ENCODE results near the gene HDAC8. TPM values are rescaled to one million over a fixed set of nuclear protein-coding genes. Genes with fewer than 3 reads are reported as not detected.

Gene HDAC8
- total RNA-seq, 4 donors from 2014 or later, result 28.7 to 33.9 (median 30.0) TPM

GRCh38 chrX:72306085-72306801, 266.4 kb downstream of the HDAC8 start:
- 21% methylated on average over 29 of the region's 92 CpGs; no CpG with 5 or more reads in 1 of the 2 donors for WGBS, 2 donors
- Histone ChIP-seq H3K4me3 (peak overlapping the region; percentile 33 to 60 (median 48)), H3K4me1 (peaks cover 0 to 38% (median 6%) of the 10 kb centered on the region in 4 donors), H3K27me3 (peaks cover 0 to 88% of the 10 kb centered on the region in 2 donors), H3K36me3 (no peaks in the 10 kb centered on the region), H3K9me3 (no peaks in the 10 kb centered on the region), H3K27ac (no peak overlapping the region)
- no peak for DNase-seq (ENCODE audit: low spot score in 2 of 2)
- TF ChIP-seq EP300 (IDR thresholded peaks at IDR 0.05) (no peak), CTCF (IDR thresholded peaks at IDR 0.05) (no peak), POLR2A (IDR thresholded peaks at IDR 0.05) (no peak)

- H3K36me3 ChIP-seq, result no peaks in the 10 kb centered on the region
- no peaks in the 10 kb centered on the region for H3K9me3 ChIP-seq
- peak within 1 kb of the TSS; percentile 33 to 60 (median 48) for H3K4me3 ChIP-seq
- peaks cover 0 to 93% of the 10 kb centered on the region in 2 donors for H3K27me3 ChIP-seq
- H3K4me1 ChIP-seq, result peaks cover 0 to 38% (median 6%) of the 10 kb centered on the region in 4 donors
- 0 to 14% methylated on average over 8 to 62 of the region's 68 CpGs for WGBS, 2 donors
- H3K27ac ChIP-seq, result no peak within 1 kb of the TSS
- DNase-seq (ENCODE audit: low spot score in 2 of 2), result no peak
- TF ChIP-seq EP300 (IDR thresholded peaks at IDR 0.05), result no peak
- TF ChIP-seq CTCF (IDR thresholded peaks at IDR 0.05), result no peak
- no peak for TF ChIP-seq POLR2A (IDR thresholded peaks at IDR 0.05)
Measured at GRCh38 chrX:72305286-72306084, 267.2 kb downstream of the HDAC8 start, which contains the start of gene CITED1. TSS of gene CITED1 (minus strand) at chrX:72305914. CDS start at chrX:72302869, 3,045 bp downstream.

- Histone ChIP-seq H3K36me3 (no peaks in the 10 kb centered on the region), H3K27ac (no peak overlapping the region), H3K27me3 (peaks cover 0 to 93% of the 10 kb centered on the region in 2 donors), H3K4me3 (peak overlapping the region; percentile 32 to 60 (median 34)), H3K4me1 (peaks cover 0 to 38% (median 6%) of the 10 kb centered on the region in 4 donors), H3K9me3 (no peaks in the 10 kb centered on the region)
- no peak for TF ChIP-seq POLR2A (IDR thresholded peaks at IDR 0.05)
- TF ChIP-seq CTCF (IDR thresholded peaks at IDR 0.05), result no peak
- TF ChIP-seq EP300 (IDR thresholded peaks at IDR 0.05), result no peak
- 2 to 11% methylated on average over 25 to 26 of the region's 26 CpGs for WGBS, 2 donors
- DNase-seq (ENCODE audit: low spot score in 2 of 2), result no peak
Measured at GRCh38 chrX:72304877-72305276, 267.8 kb downstream of the HDAC8 start.

- Histone ChIP-seq H3K36me3 (no peaks in the 10 kb centered on the region), H3K9me3 (no peaks in the 10 kb centered on the region), H3K27me3 (peaks cover 0 to 87% of the 10 kb centered on the region in 2 donors), H3K4me1 (peaks cover 0 to 15% (median 3%) of the 10 kb centered on the region in 4 donors), H3K4me3 (no peak overlapping the region), H3K27ac (no peak overlapping the region)
- no peak for DNase-seq (ENCODE audit: low spot score in 2 of 2)
- 84 to 85% methylated on average over 4 to 9 of the region's 9 CpGs for WGBS, 2 donors
- no peak for TF ChIP-seq EP300 (IDR thresholded peaks at IDR 0.05)
- TF ChIP-seq POLR2A (IDR thresholded peaks at IDR 0.05), result no peak
- TF ChIP-seq CTCF (IDR thresholded peaks at IDR 0.05), result no peak
Measured at GRCh38 chrX:72301781-72302180, 270.9 kb downstream of the HDAC8 start.

All from tibial nerve (tissue), 4 donors.